MM.1S (cell line): ENCODE data around the gene MYH14.
A peak's percentile ranks its signal among the peaks of the same experiment; 100 is the strongest.
"Not testable (repeated sequence)": the region's sequence is repeated elsewhere in the genome, so short reads cannot be mapped to it uniquely, and the experiment has no call there.

Experiments
- DNase-seq: peaks from one replicate; pipeline ENCODE4 v3.0.0-alpha.2; 2015
- H2AFZ ChIP-seq: fragments of 300-600 bp; sonication (generic); 2 replicates; pipeline ENCODE4 v1.6.0; 2016; ENCODE audit warnings: antibody characterized with exemption, low read length
- H3F3A ChIP-seq: fragments of 300-600 bp; sonication (generic); 2 replicates; pipeline ENCODE4 v1.6.1; 2016; ENCODE audit warnings: mild to moderate bottlenecking, antibody characterized with exemption, low read length, moderate library complexity, mixed read lengths; ENCODE audit not compliant: insufficient read depth
- H3K27ac ChIP-seq: fragments of 300-600 bp; sonication (generic); 2 replicates; pipeline ENCODE4 v1.5.1; 2016; ENCODE audit warnings: mild to moderate bottlenecking, low read length
- H3K27me3 ChIP-seq: fragments of 300-600 bp; sonication (generic); replicated peaks from 2 replicates; pipeline ENCODE4 v1.6.0; 2016; ENCODE audit warnings: low read length; ENCODE audit not compliant: insufficient read depth
- H3K36me3 ChIP-seq: fragments of 300-600 bp; sonication (generic); replicated peaks from 2 replicates; pipeline ENCODE4 v1.6.1; 2016; ENCODE audit warnings: mild to moderate bottlenecking, low read length, mixed read lengths; ENCODE audit not compliant: insufficient read depth
- H3K4me1 ChIP-seq: fragments of 300-600 bp; sonication (generic); 2 replicates; pipeline ENCODE4 v1.6.1; 2016; ENCODE audit warnings: low read length, mixed read lengths
- H3K4me2 ChIP-seq: fragments of 300-600 bp; sonication (generic); 2 replicates; pipeline ENCODE4 v1.6.0; 2016; ENCODE audit warnings: low read depth, low read length
- H3K4me3 ChIP-seq: fragments of 300-600 bp; sonication (generic); 2 replicates; pipeline ENCODE4 v1.5.1; 2016; ENCODE audit warnings: low read length, mixed read lengths
- H3K79me2 ChIP-seq: fragments of 300-600 bp; sonication (generic); 2 replicates; pipeline ENCODE4 v1.6.1; 2016; ENCODE audit warnings: mixed run types, low read length, mixed read lengths
- H3K9ac ChIP-seq: fragments of 300-600 bp; sonication (generic); 2 replicates; pipeline ENCODE4 v1.6.1; 2016; ENCODE audit warnings: low read length, mixed read lengths
- H3K9me2 ChIP-seq: fragments of 300-600 bp; sonication (generic); replicated peaks from 2 replicates; pipeline ENCODE4 v1.6.1; 2016; ENCODE audit warnings: mild to moderate bottlenecking, low read length, mixed read lengths; ENCODE audit not compliant: insufficient read depth
- H3K9me3 ChIP-seq: fragments of 300-600 bp; sonication (generic); replicated peaks from 2 replicates; pipeline ENCODE4 v1.6.1; 2016; ENCODE audit warnings: mild to moderate bottlenecking, low read length, mixed read lengths; ENCODE audit not compliant: insufficient read depth
- H4K20me1 ChIP-seq: fragments of 300-600 bp; sonication (generic); 2 replicates; pipeline ENCODE4 v1.6.1; 2016; ENCODE audit warnings: mild to moderate bottlenecking, low read length, moderate library complexity, mixed read lengths; ENCODE audit not compliant: insufficient read depth
- CTCF ChIP-seq: fragments of 300-600 bp; sonication (generic); IDR thresholded peaks from 2 replicates; pipeline ENCODE4 v1.5.1; 2016; ENCODE audit warnings: antibody characterized with exemption, low read length, mixed read lengths
- EZH2 ChIP-seq: fragments of 300-600 bp; sonication (generic); optimal IDR thresholded peaks from 2 replicates; pipeline ENCODE3; 2017; ENCODE audit warnings: low read depth, mild to moderate bottlenecking, antibody characterized with exemption, low read length, mixed read lengths
- EZH2phosphoT487 ChIP-seq: fragments of 300-600 bp; sonication (generic); IDR thresholded peaks from 2 replicates; pipeline ENCODE4 v1.6.1; 2018; ENCODE audit warnings: antibody characterized with exemption, low read length

The MYH14 gene

GRCh38 chr19:50333235-50333736 lies 129.9 kb downstream of the MYH14 start:
- TF ChIP-seq EZH2 (no peak), CTCF (no peak), EZH2phosphoT487 (no peak)
- H3K9me2 ChIP-seq: no peaks in the 10 kb centered on the region
- peak overlapping the region; percentile 67 for H3K4me2 ChIP-seq
- peak overlapping the region; percentile 91 for H2AFZ ChIP-seq
- peak; percentile 91 for DNase-seq
- H3K4me3 ChIP-seq: peak overlapping the region; percentile 64
- no peak overlapping the region for H3K9ac ChIP-seq
- no peaks in the 10 kb centered on the region for H3F3A ChIP-seq
- no peaks in the 10 kb centered on the region for H3K36me3 ChIP-seq
- no peak overlapping the region for H3K27ac ChIP-seq
- no peaks in the 10 kb centered on the region for H3K9me3 ChIP-seq
- peaks cover 5% of the 10 kb centered on the region; the same call in 1 of the 2 replicates for H3K4me1 ChIP-seq
- H4K20me1 ChIP-seq: no peaks in the 10 kb centered on the region
- H3K79me2 ChIP-seq: no peaks in the 10 kb centered on the region
- peaks cover 69% of the 10 kb centered on the region for H3K27me3 ChIP-seq

GRCh38 chr19:50333737-50334617 lies 130.6 kb downstream of the MYH14 start:
- TF ChIP-seq CTCF (no peak), EZH2 (no peak), EZH2phosphoT487 (no peak)
- Histone ChIP-seq H3K36me3 (no peaks in the 10 kb centered on the region), H3K9me2 (no peaks in the 10 kb centered on the region), H3K4me1 (peaks cover 5% of the 10 kb centered on the region; the same call in 1 of the 2 replicates), H4K20me1 (no peaks in the 10 kb centered on the region), H3K4me2 (peak overlapping the region; percentile 67), H3K27me3 (peaks cover 76% of the 10 kb centered on the region), H2AFZ (peak overlapping the region; percentile 91), H3F3A (no peaks in the 10 kb centered on the region), H3K4me3 (peak overlapping the region; percentile 64), H3K27ac (no peak overlapping the region), H3K9ac (no peak overlapping the region), H3K79me2 (no peaks in the 10 kb centered on the region), H3K9me3 (no peaks in the 10 kb centered on the region)
- no peak for DNase-seq

- Histone ChIP-seq H3K4me2 (no peak overlapping the region), H3K9me3 (no peaks in the 10 kb centered on the region), H3K4me1 (peaks cover 5% of the 10 kb centered on the region; the same call in 1 of the 2 replicates), H2AFZ (no peak overlapping the region), H3K9me2 (no peaks in the 10 kb centered on the region), H3K27ac (no peak overlapping the region), H3K27me3 (peaks cover 78% of the 10 kb centered on the region), H3K4me3 (no peak overlapping the region), H3K9ac (no peak overlapping the region), H3K36me3 (no peaks in the 10 kb centered on the region), H3F3A (no peaks in the 10 kb centered on the region), H3K79me2 (no peaks in the 10 kb centered on the region), H4K20me1 (no peaks in the 10 kb centered on the region)
- no peak for DNase-seq
- TF ChIP-seq EZH2phosphoT487 (no peak), EZH2 (no peak), CTCF (no peak)
These were observed 131.5 kb downstream of the MYH14 start for GRCh38 chr19:50334741-50335421.

GRCh38 chr19:50337031-50337430 lies 133.6 kb downstream of the MYH14 start:
- not testable (repeated sequence) for H3K4me2 ChIP-seq, H3K36me3 ChIP-seq, H3K4me3 ChIP-seq, H2AFZ ChIP-seq, H3F3A ChIP-seq, H3K9ac ChIP-seq, H3K79me2 ChIP-seq, H3K9me3 ChIP-seq, DNase-seq, H3K27ac ChIP-seq, H4K20me1 ChIP-seq, H3K9me2 ChIP-seq, H3K4me1 ChIP-seq
- H3K27me3 ChIP-seq: peaks cover 80% of the 10 kb centered on the region
